HL-60/S4 (cell line): ENCODE measurements around the gene CAB39.

ENCODE experiments used
- in situ Hi-C: fragments of 300-500 bp; cut with MboI; formaldehyde crosslinking; loops from 2 replicates; pipeline ENCODE4 v1.14.3; 2022; ENCODE audit warnings: low sequenced_read_pairs

The CAB39 gene

DNA sequence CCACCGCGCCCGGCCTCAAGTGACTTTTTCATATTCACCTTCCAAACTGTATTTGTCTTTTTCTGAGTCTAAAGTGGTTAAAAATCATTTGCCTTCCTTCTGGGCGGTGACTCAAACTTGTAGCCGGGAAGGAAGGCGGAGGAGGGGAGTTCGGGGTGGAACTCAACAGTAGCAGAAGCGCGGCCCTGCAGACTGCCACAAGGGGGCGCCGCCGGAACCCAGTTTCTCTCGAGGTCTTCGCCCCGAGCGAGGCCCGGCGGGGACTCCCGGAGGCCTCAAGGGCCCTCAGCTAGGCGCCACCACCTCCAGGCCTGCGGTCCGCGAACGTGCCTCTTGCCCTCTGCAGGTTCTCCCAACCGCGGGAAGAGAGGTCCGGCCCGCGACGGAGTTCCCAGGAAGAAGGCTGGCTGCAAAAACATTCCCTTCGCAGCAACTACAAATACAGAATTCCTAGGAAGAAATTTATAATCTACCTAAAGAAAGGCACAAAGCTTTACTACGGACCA lies 135.3 kb downstream of the CAB39 start:
- in situ Hi-C loops = loop anchor here (25.0 kb wide), 1 partner anchor 564 kb away; no protein-coding TSS in a partner anchor

GRCh38 chr2:230849633-230850357 lies 137.2 kb downstream of the CAB39 start:
- in situ Hi-C loops = loop anchor here (25.0 kb wide), 1 partner anchor 563 kb away; no protein-coding TSS in a partner anchor

- in situ Hi-C loops = no loop called here
Observed at GRCh38 chr2:230850358-230850658, 137.7 kb downstream of the CAB39 start.

DNA sequence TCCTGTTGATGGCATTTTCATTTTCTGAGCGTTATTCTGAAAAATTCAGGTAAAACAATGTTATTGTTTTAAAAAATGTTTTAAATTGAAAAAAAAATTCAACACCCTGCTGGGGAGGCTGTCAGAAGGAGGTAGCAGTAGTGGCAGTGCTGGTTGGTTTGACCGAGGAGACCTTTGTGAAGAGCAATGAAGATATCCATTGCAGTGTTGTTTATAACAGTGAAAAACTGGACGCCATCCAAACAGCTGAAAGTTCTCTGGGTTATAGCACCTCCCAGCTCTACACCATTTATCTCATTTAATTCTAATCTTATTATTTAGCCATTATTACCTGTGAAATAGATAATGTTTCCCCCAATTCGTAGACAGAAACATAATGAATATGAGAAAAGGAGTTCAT lies 139.5 kb downstream of the CAB39 start:
- in situ Hi-C loops = no loop called here

- in situ Hi-C loops = no loop called here
Observed at GRCh38 chr2:230861552-230862255, 149.1 kb downstream of the CAB39 start.

DNA sequence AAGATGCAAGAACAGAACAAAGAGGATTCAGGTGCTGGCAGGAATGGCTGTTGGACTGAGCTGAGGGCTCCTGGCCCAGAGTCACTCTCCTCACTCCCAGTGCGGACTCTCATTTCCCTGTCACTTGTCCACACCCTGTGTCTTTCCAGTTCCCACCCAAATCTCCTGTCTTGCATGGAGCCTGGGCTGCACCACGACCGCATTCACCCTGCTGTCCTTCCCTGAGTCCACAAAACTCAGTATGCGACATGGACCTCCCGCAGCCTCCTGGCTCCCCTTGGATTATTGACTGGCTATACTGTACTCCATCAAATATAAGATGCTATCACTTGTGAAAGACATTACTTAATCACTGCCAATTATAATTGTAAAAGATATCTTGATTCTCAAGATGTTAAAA lies 149.7 kb downstream of the CAB39 start:
- in situ Hi-C loops = no loop called here

GRCh38 chr2:230863031-230863430 lies 150.4 kb downstream of the CAB39 start:
- in situ Hi-C loops = no loop called here

GRCh38 chr2:230863442-230864121 lies 150.9 kb downstream of the CAB39 start:
- in situ Hi-C loops = no loop called here

DNA sequence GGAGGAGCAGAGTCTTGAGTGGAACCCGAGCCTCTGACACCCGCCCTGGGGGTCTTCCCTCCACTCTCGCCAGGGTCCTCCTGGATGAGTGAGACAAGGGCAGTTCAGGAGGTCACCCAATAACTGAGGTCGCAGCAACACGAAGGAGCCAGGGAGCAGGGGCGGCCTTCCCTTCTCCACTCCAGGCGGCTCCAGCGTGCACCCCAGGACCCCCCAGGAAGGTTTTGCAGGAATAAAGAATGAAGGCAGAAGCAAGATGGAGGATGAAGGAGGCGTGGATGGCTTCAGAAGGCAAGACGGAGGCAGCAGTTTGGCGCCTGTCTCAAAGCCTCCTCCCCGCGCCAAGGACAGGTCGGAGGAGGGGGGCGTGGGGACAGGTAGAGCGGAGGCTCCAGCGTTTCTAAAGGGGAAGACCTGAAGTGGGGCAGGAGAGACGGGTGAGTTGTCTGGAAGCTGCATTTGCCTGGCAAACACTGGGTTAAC lies 151.5 kb downstream of the CAB39 start:
- in situ Hi-C loops = no loop called here

- in situ Hi-C loops = no loop called here
Observed at GRCh38 chr2:230864605-230865306, 152.1 kb downstream of the CAB39 start, which contains the start of gene ITM2C. Gene ITM2C (plus strand): TSS chr2:230864942. CDS start chr2:230865026, 84 bp downstream.

DNA sequence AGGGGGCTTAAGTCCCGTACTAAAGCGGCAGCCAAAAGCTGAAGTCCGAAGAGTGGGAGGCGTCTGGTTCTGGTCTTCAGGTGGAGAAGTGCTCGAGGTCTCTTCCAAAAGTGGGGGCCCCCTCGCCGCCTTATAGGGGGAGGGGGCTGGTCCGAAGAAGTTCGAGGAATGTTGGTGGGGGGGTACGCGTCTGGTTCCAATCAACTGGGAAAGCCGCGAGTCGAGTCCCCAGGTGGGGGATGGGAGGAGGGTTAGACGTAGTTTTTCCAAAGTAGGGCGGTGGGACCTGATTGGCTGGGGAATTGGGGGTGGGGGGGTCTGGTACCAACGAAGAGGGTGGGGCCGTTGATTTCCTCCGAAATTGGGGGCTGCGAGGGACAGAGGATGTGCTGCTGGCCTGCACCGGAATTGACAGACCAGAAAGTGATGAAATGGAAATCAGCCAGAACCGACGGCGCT lies 152.7 kb downstream of the CAB39 start:
- in situ Hi-C loops = no loop called here

DNA sequence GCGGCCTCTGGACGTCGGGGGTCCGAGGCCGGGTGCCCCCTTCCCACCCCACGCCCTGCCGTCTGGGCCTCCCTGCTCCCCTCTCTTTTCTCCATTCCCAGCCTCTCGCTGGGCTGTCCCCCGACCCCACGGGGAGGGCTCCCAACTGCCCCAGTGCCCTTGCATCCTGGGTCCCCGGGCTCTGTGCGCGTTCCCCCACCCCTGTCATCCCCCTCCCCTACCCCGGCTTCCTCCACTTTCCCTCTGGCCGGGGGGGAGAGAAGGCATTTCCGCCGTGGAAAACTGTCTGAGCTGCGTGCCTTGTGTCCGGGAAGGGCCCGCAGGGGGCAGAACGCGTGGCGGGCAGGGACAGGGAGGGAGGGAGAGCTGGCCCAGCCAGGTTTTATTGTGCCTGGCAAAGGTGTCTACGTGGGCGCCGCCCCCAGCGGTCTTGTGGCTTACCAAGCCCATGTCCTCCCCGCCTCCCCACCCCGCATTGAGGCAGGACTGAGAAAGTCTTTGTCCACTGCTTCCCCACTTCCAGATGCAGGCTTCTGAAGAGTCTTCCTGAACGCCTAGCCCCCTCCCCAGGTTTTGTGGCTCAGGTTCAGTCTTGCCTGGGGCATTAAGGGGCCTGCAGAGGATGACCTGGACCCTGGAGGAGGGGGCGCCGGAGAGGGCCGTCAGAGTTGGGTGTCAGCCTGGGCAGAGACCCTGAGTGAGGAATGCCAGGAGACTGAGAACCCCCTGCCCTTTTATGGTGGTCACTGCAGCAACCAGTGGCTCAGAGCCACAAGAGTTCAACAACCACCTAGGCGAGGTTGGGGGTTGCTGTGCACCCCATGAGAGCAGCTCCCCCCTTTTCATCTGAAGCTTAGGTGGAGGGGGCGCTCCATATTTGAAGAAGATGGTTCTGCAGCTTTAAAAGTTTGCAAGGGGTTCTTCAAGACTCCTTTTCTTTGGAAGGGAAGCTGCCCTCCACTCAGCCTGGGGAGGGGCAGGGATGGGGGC lies 153.4 kb downstream of the CAB39 start:
- in situ Hi-C loops = no loop called here

DNA sequence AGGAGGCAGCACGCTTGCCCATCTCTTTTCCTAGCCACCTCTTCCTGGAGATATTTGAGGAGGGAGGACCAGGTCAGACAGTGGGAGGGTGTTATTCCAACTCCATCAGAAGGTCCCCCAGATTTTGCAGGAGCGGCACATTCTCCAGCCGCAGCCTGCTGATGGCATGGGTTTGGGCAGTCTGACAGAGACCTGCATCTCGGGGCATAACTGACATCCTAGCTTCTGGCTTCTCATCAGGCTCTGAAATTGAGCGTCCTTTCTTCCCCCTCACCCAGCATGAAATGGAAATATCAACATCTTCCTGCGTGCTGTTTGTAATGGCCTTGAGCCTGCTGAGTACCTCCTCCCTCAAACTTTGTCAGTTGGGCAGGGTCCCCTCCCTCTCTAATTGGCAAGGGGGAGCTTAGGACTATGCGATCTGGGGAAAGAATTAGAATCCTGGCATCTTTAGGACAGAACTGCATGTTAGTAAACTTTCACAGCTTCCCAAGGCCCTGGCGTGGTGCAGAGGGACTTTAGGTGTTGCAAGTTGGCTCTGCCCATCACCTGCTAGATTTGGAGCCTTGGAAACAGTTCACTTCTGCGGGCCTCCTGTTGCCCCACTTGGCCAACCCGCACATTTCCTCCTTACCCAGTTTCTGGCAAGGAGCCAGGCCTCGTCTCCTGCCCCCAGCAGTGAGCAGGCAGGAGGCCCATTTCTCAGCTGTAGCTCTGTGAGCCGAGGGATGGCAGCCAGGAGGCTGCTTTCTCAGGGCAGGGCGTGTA lies 154.3 kb downstream of the CAB39 start:
- in situ Hi-C loops = no loop called here

GRCh38 chr2:230868161-230868946 lies 155.7 kb downstream of the CAB39 start:
- in situ Hi-C loops = no loop called here

DNA sequence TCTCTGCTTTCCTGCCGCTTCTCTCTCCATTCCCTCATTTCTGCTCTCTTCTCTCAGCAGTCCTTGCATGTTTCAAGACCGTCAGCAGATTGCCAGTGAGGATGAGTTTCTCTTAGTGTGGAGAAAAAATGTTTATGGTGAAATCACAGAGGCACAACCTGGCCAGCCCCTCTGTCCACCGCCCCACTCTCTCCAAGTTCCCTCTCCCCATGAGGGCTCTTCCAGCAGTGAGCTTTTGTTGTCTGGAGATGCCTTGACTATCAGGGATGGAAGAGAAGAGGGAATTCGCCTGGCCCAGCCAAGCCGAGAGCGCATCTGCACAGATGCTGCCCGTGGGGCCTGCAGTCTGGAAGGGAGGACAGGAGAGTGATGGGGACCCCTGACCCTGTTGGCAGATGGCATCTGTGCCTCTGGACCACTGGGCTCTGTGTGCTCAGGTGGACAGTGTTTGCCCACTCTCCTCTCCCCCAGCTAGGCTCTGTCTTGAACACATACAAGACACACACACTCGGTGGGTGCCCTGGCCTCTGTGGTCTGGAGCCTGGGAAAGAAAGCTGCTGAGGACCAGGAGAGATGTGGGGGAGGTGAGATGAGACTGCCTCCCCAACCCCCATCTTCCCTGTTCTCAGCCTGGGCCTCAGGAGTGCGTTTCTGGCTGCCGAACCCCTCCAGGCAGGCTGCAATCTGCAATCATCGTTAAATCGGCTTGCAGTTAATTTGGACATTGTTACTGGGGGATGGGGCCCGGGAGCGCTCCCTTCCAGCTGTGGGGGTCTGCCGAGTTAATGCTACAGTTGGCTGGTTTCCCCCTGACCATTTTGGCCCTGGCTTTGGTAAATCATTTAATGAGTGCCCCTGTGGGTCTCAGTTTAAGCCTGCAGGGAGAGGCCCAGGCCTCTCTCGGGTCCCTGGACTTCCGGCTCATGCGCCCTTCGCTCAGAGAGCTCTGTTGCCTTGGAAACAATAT lies 156.6 kb downstream of the CAB39 start:
- in situ Hi-C loops = no loop called here

- in situ Hi-C loops = no loop called here
Observed at GRCh38 chr2:230869914-230870543, 157.4 kb downstream of the CAB39 start.
